Renal cortical epithelial cell (primary cell): ENCODE measurements around the gene PSMB2. TPM values are rescaled to one million over a fixed set of nuclear protein-coding genes. Genes with fewer than 3 reads are reported as not detected.

Experiments used
- DNase-seq: peaks from one replicate; pipeline ENCODE4 v3.0.0-alpha.2; 2011; ENCODE audit warnings: low read depth
- total RNA-seq: library from RNA; depleted of rRNA; stranded (reverse); fragments of >200 nt; gene quantifications from 2 replicates; pipeline ENCODE4 v1.2.3, GENCODE V29; 2014

PSMB2 gene
- total RNA-seq, 1 donor from 2014 or later, result 31.5 TPM

GRCh38 chr1:35556484-35557117 is 84.7 kb downstream of the PSMB2 start:
- DNase-seq, result no peak

GRCh38 chr1:35555601-35556477 is 85.5 kb downstream of the PSMB2 start:
- DNase-seq, result peak; percentile 86

GRCh38 chr1:35555212-35555584 is 86.1 kb downstream of the PSMB2 start:
- no peak for DNase-seq

GRCh38 chr1:35554266-35555211 is 86.8 kb downstream of the PSMB2 start:
- no peak for DNase-seq

- DNase-seq, result no peak
Measured at GRCh38 chr1:35553851-35554250, 87.5 kb downstream of the PSMB2 start.

Other genes with a start within 250 kb of the PSMB2 start
- gene KIAA0319L, start 84.1 kb downstream of the PSMB2 start, total RNA-seq, result 49.1 and 113 TPM in 2 replicates
- 10.9 and 40.3 TPM in 2 replicates for gene NCDN, start 83.7 kb downstream of the PSMB2 start, total RNA-seq
- 0.35 and 1.4 TPM in 2 replicates for gene TFAP2E, start 68.2 kb downstream of the PSMB2 start, total RNA-seq
- gene C1orf216, start 77.4 kb upstream of the PSMB2 start, total RNA-seq, result 9.4 and 15.6 TPM in 2 replicates
- 1.4 and 14.9 TPM in 2 replicates for gene CLSPN, start 128.5 kb upstream of the PSMB2 start, total RNA-seq
- 12.5 and 19.9 TPM in 2 replicates for gene AGO4, start 166.5 kb upstream of the PSMB2 start, total RNA-seq
- gene AGO1, start 241.7 kb upstream of the PSMB2 start, total RNA-seq, result 4.9 and 17.9 TPM in 2 replicates